Measurements from ENCODE around the gene EFCAB7. TPM values are rescaled to one million over a fixed set of nuclear protein-coding genes. Genes with fewer than 3 reads are reported as not detected.

EFCAB7 gene
- total and polyA plus RNA-seq, 8 donors: 2.6 to 14.9 (median 3.0) TPM; not detected in 1

DNA sequence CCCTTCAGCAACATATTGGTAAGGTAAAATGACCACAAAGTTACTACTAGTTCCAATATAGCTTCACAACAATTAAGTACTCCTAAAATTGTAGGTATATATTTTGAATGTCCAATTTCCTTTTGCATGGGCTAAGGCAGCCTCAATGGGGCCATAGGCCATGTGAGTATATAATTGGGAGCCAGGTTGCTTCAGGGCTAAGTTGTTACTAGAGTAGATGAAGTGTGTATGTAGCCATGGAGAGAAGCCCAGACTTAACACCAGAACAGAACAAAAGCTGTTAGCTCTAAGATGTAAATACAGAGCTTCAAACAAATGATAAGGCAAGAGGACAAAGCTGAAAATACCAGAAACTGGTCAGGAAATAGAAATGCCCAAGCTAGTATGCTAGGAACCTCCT, 16.5 kb upstream of the EFCAB7 start:
- no peaks in the 10 kb centered on the region for H3K27me3 ChIP-seq
- no peak for TF ChIP-seq EP300 (IDR thresholded peaks at IDR 0.05)
- TF ChIP-seq POLR2AphosphoS5 (IDR thresholded peaks at IDR 0.05): no peak
- TF ChIP-seq, protein P1, sequence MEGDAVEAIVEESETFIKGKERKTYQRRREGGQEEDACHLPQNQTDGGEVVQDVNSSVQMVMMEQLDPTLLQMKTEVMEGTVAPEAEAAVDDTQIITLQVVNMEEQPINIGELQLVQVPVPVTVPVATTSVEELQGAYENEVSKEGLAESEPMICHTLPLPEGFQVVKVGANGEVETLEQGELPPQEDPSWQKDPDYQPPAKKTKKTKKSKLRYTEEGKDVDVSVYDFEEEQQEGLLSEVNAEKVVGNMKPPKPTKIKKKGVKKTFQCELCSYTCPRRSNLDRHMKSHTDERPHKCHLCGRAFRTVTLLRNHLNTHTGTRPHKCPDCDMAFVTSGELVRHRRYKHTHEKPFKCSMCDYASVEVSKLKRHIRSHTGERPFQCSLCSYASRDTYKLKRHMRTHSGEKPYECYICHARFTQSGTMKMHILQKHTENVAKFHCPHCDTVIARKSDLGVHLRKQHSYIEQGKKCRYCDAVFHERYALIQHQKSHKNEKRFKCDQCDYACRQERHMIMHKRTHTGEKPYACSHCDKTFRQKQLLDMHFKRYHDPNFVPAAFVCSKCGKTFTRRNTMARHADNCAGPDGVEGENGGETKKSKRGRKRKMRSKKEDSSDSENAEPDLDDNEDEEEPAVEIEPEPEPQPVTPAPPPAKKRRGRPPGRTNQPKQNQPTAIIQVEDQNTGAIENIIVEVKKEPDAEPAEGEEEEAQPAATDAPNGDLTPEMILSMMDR (IDR thresholded peaks at IDR 0.05): no peak
- no peak for TF ChIP-seq POLR2A (IDR thresholded peaks at IDR 0.05)
- intact Hi-C loops (cut with DNase I; ENCODE audit: low total_unique reads): no loop called here

GRCh38 chr1:63509718-63510117, 13.6 kb upstream of the EFCAB7 start:
- Histone ChIP-seq H3K36me3 (peaks cover 0 to 23% (median 11%) of the 10 kb centered on the region in 4 donors), H3K4me3 (no peak overlapping the region), H3K27me3 (no peaks in the 10 kb centered on the region), H3K27ac (no peak overlapping the region), H3K4me1 (no peaks in the 10 kb centered on the region), H3K9me3 (no peaks in the 10 kb centered on the region)
- WGBS, 5 donors: 84 to 89% (median 88%) methylated on average over 10 of the region's 10 CpGs
- no peak for DNase-seq
- intact Hi-C loops (cut with DNase I; ENCODE audit: low total_unique reads): no loop called here
- TF ChIP-seq POLR2A (IDR thresholded peaks at IDR 0.05) (no peak), POLR2AphosphoS5 (IDR thresholded peaks at IDR 0.05) (no peak), EP300 (IDR thresholded peaks at IDR 0.05) (no peak)
- TF ChIP-seq, protein P1 (IDR thresholded peaks at IDR 0.05): no peak

More for the DNA sequence above, 16.5 kb upstream of the EFCAB7 start:
- no peak overlapping the region for H3K4me3 ChIP-seq
- no peak overlapping the region for H3K27ac ChIP-seq
- peaks cover 0 to 23% (median 11%) of the 10 kb centered on the region in 4 donors for H3K36me3 ChIP-seq
- no peaks in the 10 kb centered on the region for H3K4me1 ChIP-seq
- H3K9me3 ChIP-seq: no peaks in the 10 kb centered on the region
- no peak for DNase-seq

DNA sequence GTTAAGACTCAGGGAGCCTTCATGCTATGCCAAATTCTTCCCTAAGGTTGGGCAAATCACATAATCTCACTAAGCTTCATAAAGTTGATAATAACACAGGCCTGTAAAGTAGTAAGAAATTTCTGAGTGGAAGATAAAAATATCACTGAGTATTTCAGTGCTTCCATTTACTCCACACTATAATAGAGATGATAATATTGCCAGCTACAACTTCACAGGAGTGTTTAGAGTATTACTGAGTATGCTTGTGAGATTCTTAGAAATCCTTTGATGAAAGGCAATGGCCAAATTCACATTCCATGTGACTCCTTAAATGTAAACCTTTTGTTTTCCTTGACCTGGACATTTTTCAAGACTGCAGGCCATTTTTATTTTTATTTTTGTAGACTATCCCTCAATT, 10.7 kb upstream of the EFCAB7 start:
- Histone ChIP-seq H3K27me3 (no peaks in the 10 kb centered on the region), H3K9me3 (no peaks in the 10 kb centered on the region), H3K27ac (no peak overlapping the region), H3K36me3 (peaks cover 0 to 9% (median 4%) of the 10 kb centered on the region in 4 donors), H3K4me3 (no peak overlapping the region), H3K4me1 (no peaks in the 10 kb centered on the region)
- intact Hi-C loops (cut with DNase I; ENCODE audit: low total_unique reads): no loop called here
- DNase-seq: no peak
- no peak for TF ChIP-seq POLR2A (IDR thresholded peaks at IDR 0.05)
- TF ChIP-seq EP300 (IDR thresholded peaks at IDR 0.05): no peak
- TF ChIP-seq, protein P1 (IDR thresholded peaks at IDR 0.05): no peak
- no peak for TF ChIP-seq POLR2AphosphoS5 (IDR thresholded peaks at IDR 0.05)

DNA sequence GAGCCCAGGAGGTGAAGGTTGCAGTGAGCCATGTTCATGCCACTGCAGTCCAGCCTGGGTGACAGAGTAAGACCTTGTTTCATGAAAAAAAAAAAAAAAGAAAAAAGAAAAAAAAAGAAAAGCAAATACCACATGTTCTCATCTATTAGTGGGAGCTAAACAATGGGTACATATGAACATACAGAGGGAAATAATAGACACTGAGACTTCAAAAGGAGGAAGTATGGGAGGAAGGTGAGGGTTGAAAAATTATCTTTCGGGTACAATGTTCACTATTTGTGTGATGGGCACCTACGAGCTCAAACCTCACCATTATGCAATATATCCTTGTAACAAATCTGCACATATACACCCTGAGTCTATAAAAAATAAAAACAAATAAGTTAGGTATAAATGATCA, 6.7 kb upstream of the EFCAB7 start:
- Histone ChIP-seq H3K4me3 (no peak overlapping the region), H3K27ac (no peak overlapping the region), H3K9me3 (no peaks in the 10 kb centered on the region), H3K27me3 (no peaks in the 10 kb centered on the region), H3K4me1 (no peaks in the 10 kb centered on the region), H3K36me3 (no peaks in the 10 kb centered on the region)
- TF ChIP-seq EP300 (IDR thresholded peaks at IDR 0.05) (no peak), POLR2A (IDR thresholded peaks at IDR 0.05) (no peak), POLR2AphosphoS5 (IDR thresholded peaks at IDR 0.05) (no peak)
- TF ChIP-seq, protein P1 (IDR thresholded peaks at IDR 0.05): no peak
- DNase-seq: no peak
- intact Hi-C loops (cut with DNase I; ENCODE audit: low total_unique reads): no loop called here
- WGBS, 5 donors: 70 to 96% (median 87%) methylated on average over 2 of the region's 2 CpGs
